SKM-1 (cell line): ENCODE measurements around the gene JPH2.

Experiments
- DNase-seq: peaks from one replicate; lab custom pipeline; 2025; ENCODE audit not compliant: unreplicated experiment; lab: John Stamatoyannopoulos, UW

Gene JPH2

GRCh38 chr20:44065401-44066340 lies 121.3 kb downstream of the JPH2 start:
- no peak for DNase-seq

DNA sequence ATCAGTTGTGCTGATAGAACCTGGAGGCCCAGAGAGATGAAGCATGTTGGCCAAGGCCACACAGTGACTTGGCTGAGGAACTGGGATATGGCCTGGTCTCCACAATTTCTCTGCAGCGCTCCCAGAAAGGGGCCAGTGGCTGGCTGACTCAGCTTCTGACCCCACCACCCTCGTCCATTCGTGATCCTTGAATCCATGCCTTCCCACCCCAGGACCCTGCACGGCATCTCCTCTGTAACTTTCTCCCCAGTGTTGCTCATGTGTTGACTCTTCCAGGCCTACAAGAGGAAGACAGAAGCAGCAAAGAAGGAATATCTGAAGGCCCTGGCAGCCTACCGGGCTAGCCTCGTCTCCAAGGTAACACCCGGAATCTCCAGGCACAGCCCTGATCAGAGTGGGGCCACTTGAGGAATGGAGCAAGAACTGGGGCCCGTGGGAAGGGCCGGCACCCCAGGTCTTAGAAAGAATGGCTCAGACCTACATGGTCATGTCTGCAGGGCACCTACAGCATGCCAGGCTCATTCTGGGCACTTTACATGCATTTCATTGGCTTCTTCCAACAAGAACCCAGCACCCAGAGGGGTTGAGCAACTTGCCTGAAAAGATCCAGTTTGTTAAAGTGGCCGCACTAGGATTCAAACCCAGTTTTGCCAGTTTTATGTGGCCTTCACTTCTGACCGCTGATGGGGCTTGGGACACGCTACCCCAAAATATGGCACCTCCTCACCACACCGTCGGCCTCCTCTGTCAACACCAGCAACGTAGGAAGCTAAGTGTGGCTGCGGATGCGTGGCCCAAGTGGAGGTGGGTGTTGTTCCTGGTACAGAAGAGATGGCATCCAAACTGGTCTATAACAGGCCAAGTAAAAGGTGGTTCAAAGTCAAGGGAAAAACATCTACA lies 122.2 kb downstream of the JPH2 start:
- DNase-seq: no peak
